ENCODE results near the gene TLR6. TPM values are rescaled to one million over a fixed set of nuclear protein-coding genes. Genes with fewer than 3 reads are reported as not detected.

TLR6 gene
- total and polyA plus RNA-seq, 5 donors from 2014 or later: 0.39 to 2.3 (median 0.85) TPM

DNA sequence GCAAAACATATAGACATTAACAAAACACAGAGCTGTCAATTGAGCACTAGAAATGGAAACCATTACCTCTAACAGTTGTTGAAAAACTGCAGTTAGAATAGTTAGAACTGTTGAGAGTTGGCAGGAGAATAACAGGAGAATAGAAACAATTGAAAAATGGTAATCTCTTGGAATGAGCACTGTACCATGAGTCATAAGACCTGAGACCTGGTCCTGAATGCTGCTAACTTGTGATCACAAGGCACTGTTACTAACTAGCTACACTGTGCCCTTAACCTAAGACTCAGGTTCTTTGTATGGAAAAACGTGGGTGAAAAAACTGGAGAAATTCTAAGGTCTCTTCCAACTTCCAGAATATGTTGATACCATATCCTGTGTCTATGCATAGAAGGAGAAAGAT lies 40.3 kb upstream of the TLR6 start:
- H3K27ac Mint-ChIP-seq: no peak overlapping the region
- ATAC-seq (ENCODE audit: low read depth in 2 of 2) (no peak), DNase-seq (no peak)
- no peak overlapping the region for H3K4me3 Mint-ChIP-seq
- no peaks in the 10 kb centered on the region for H3K36me3 ChIP-seq (ENCODE audit: control insufficient read depth, insufficient read depth, low read length)
- H3K27me3 Mint-ChIP-seq: peaks cover 8% of the 10 kb centered on the region
- H3K27me3 ChIP-seq (ENCODE audit: control insufficient read depth, insufficient read depth, low read length): peaks cover 5% of the 10 kb centered on the region
- H3K9me3 ChIP-seq (ENCODE audit: control insufficient read depth in 2 of 2, low read length in 2 of 2): no peaks in the 10 kb centered on the region
- H3K9me3 Mint-ChIP-seq: no peaks in the 10 kb centered on the region
- no peaks in the 10 kb centered on the region for H3K4me1 Mint-ChIP-seq
- no peak overlapping the region for H3K27ac ChIP-seq (ENCODE audit: insufficient read depth, low read length, poor library complexity, severe bottlenecking)
- no peaks in the 10 kb centered on the region for H3K36me3 Mint-ChIP-seq
- H3K4me1 ChIP-seq (ENCODE audit: control insufficient read depth, insufficient read depth, low read length, poor library complexity, severe bottlenecking): no peaks in the 10 kb centered on the region
- H3K4me3 ChIP-seq (ENCODE audit: low read depth, low read length): no peak overlapping the region

DNA sequence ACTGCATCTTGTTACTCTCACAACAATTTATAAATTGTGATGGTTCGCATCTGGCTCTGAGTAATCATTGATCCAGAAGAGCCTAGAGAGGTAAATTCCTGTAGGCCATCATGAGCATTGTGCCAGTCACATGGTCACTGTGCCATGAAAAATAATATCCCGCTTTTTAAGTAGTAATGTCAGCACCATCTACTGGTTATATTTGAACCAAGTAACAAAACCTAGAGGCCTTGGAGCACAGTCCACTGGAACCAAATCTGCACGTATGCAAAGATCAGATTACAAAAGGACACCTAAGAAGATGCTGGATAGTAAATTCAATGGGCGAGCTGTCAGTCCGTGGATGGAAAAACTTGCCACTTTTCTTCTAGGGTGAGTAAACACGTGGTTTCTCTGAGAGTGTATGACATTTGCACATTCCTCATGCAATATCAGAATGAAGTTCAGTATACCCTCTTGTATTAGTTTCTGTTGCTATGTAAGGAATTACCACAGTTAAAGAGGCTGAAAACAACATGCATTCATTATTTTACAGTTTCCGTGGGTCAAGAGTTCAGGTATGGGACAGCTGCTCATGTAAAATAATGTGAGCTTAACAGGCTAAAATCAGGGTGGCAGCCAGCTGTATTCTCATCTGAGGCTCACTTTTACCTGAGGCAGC lies 37.8 kb upstream of the TLR6 start:
- ATAC-seq (ENCODE audit: low read depth in 2 of 2) (no peak), DNase-seq (no peak)
- no peak overlapping the region for H3K27ac ChIP-seq (ENCODE audit: insufficient read depth, low read length, poor library complexity, severe bottlenecking)
- Mint-ChIP-seq H3K36me3 (no peaks in the 10 kb centered on the region), H3K27ac (no peak overlapping the region), H3K27me3 (peaks cover 4% of the 10 kb centered on the region), H3K4me3 (no peak overlapping the region), H3K4me1 (peaks cover 1 to 7% (median 3%) of the 10 kb centered on the region in 4 donors), H3K9me3 (no peaks in the 10 kb centered on the region)
- peaks cover 4% of the 10 kb centered on the region for H3K27me3 ChIP-seq (ENCODE audit: control insufficient read depth, insufficient read depth, low read length)
- H3K9me3 ChIP-seq (ENCODE audit: control insufficient read depth in 2 of 2, low read length in 2 of 2): no peaks in the 10 kb centered on the region
- no peaks in the 10 kb centered on the region for H3K4me1 ChIP-seq (ENCODE audit: control insufficient read depth, insufficient read depth, low read length, poor library complexity, severe bottlenecking)
- H3K4me3 ChIP-seq (ENCODE audit: low read depth, low read length): no peak overlapping the region
- H3K36me3 ChIP-seq (ENCODE audit: control insufficient read depth, insufficient read depth, low read length): no peaks in the 10 kb centered on the region

DNA sequence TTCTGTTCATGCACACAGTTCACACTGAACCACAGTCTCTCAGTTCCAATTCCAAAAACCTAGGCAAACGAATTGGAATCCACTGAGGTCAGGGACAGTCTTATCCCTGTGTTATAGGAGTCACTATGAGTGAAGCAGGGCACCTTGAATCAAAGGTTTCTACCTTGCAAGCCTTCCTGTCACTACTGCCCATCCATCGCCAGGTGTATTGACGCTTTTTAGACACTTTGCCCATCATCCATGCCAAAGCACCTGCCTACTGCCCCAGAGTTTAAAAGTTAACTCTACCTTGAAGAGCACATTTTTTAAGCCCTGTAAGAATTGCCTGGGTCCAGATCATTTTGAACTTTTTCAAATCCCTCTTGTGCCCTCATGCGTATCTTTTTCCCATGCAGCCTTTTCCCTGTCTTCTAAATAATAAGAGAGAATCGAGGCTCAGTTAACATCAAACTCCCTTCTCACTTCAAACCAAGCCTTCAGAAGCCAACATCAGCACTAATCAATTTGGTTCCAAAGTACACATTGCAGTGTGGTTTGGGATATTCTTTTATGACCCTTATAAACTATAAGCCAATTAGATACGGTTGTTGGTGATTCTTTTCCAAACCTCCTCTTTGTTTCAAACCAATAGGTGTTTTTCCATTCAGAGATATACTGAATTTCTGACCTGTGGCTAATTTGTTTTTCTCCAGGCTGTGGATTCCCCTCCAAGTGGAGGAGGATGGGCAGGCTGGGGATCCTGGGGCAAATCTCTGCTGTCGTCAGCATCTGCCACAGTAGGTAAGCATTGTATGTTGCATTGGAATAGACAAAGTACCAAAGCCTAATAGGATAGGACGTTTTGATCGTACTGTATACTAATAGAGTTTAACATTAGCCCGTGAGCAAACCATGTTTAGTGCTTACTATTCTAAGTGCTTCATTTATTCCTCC lies 34.7 kb upstream of the TLR6 start:
- Histone ChIP-seq H3K4me1 (ENCODE audit: control insufficient read depth, insufficient read depth, low read length, poor library complexity, severe bottlenecking) (no peaks in the 10 kb centered on the region), H3K27me3 (ENCODE audit: control insufficient read depth, insufficient read depth, low read length) (peaks cover 1% of the 10 kb centered on the region), H3K27ac (ENCODE audit: insufficient read depth, low read length, poor library complexity, severe bottlenecking) (no peak overlapping the region), H3K9me3 (ENCODE audit: control insufficient read depth in 2 of 2, low read length in 2 of 2) (no peaks in the 10 kb centered on the region), H3K36me3 (ENCODE audit: control insufficient read depth, insufficient read depth, low read length) (no peaks in the 10 kb centered on the region), H3K4me3 (ENCODE audit: low read depth, low read length) (no peak overlapping the region)
- Mint-ChIP-seq H3K27me3 (no peaks in the 10 kb centered on the region), H3K4me3 (no peak overlapping the region), H3K9me3 (no peaks in the 10 kb centered on the region), H3K4me1 (peaks cover 8 to 12% (median 9%) of the 10 kb centered on the region in 4 donors), H3K36me3 (no peaks in the 10 kb centered on the region), H3K27ac (peak overlapping the region in 2 of 3 donors; percentile 29 to 31)
- ATAC-seq (ENCODE audit: low read depth in 2 of 2): no peak
- no peak for DNase-seq

DNA sequence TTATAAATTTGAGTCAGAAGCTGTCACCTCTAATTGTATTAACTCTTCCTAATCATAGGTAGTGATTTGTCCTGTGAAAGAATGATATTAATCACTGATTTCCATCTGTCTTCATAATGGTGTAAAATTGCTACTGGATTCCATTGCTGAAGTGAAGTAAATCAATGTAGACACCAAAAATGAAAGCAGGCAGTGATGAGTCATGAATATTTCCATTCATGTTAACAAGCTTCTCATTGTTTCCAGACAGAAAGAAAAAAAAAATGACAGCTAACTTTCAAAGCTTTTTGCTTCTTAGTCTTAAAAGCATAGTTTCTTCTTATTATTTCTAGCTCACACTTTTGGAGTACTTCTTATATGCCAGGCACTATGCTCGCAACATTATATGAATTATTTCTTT lies 32.5 kb upstream of the TLR6 start:
- peak in 1 of 3 donors; percentile 75 for DNase-seq
- Mint-ChIP-seq H3K9me3 (no peaks in the 10 kb centered on the region), H3K27me3 (no peaks in the 10 kb centered on the region), H3K4me3 (peak overlapping the region in 3 of 4 donors; percentile 0 to 42 (median 8)), H3K4me1 (peaks cover 8 to 18% (median 11%) of the 10 kb centered on the region in 4 donors), H3K27ac (peak overlapping the region in 1 of 3 donors; percentile 9), H3K36me3 (no peaks in the 10 kb centered on the region)
- no peaks in the 10 kb centered on the region for H3K27me3 ChIP-seq (ENCODE audit: control insufficient read depth, insufficient read depth, low read length)
- no peaks in the 10 kb centered on the region for H3K36me3 ChIP-seq (ENCODE audit: control insufficient read depth, insufficient read depth, low read length)
- ATAC-seq (ENCODE audit: low read depth in 2 of 2): peak in 1 of 2 donors; percentile 43
- H3K4me3 ChIP-seq (ENCODE audit: low read depth, low read length): peak overlapping the region; percentile 45
- H3K4me1 ChIP-seq (ENCODE audit: control insufficient read depth, insufficient read depth, low read length, poor library complexity, severe bottlenecking): no peaks in the 10 kb centered on the region
- H3K9me3 ChIP-seq (ENCODE audit: control insufficient read depth in 2 of 2, low read length in 2 of 2): no peaks in the 10 kb centered on the region
- H3K27ac ChIP-seq (ENCODE audit: insufficient read depth, low read length, poor library complexity, severe bottlenecking): no peak overlapping the region

DNA sequence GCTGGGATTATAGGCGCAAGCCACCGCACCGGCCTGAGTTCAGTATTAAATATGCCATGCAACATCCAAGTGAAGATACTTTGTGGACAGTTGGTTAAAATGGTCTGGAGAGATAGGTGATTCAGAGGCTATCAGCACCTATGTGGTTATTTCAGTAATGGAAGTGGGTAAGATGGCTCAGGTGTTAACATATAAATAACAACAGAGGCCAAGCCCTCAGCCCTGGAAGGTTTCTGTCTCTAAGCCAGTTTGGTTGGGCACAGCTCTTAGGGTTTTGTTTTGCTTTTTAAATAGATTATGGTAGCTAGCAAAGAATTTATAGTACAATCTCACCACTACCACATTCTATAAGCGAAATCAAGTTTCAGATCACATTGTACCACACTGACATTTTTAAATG lies 27.6 kb upstream of the TLR6 start:
- Histone ChIP-seq H3K27ac (ENCODE audit: insufficient read depth, low read length, poor library complexity, severe bottlenecking) (no peak overlapping the region), H3K36me3 (ENCODE audit: control insufficient read depth, insufficient read depth, low read length) (no peaks in the 10 kb centered on the region), H3K27me3 (ENCODE audit: control insufficient read depth, insufficient read depth, low read length) (no peaks in the 10 kb centered on the region), H3K9me3 (ENCODE audit: control insufficient read depth in 2 of 2, low read length in 2 of 2) (no peaks in the 10 kb centered on the region), H3K4me3 (ENCODE audit: low read depth, low read length) (no peak overlapping the region), H3K4me1 (ENCODE audit: control insufficient read depth, insufficient read depth, low read length, poor library complexity, severe bottlenecking) (no peaks in the 10 kb centered on the region)
- no peak overlapping the region for H3K4me3 Mint-ChIP-seq
- H3K36me3 Mint-ChIP-seq: no peaks in the 10 kb centered on the region
- no peaks in the 10 kb centered on the region for H3K27me3 Mint-ChIP-seq
- no peak for DNase-seq
- no peak for ATAC-seq (ENCODE audit: low read depth in 2 of 2)
- H3K27ac Mint-ChIP-seq: no peak overlapping the region
- H3K9me3 Mint-ChIP-seq: peaks cover 0 to 1% (median 0%) of the 10 kb centered on the region in 7 donors
- peaks cover 3 to 9% (median 7%) of the 10 kb centered on the region in 4 donors for H3K4me1 Mint-ChIP-seq

DNA sequence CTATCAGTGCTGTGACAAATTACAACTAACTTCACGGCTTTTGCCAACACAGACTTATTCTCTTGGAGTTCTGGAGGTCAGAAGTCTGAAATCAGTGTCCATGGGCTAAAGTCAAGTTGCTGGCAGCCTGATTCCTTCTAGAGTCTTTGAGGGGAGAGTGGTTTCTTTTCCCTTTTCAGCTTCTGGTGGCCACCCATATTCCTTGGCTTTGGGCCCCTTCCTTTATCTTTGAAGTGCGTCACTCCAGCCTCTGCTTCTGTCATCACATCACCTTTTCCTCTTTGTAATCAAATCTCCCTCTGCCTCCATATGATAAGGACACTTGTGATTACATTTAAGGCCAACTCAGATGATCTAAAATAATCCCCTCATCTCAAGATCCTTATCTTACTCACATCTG lies 20.0 kb upstream of the TLR6 start:
- Histone ChIP-seq H3K27ac (ENCODE audit: insufficient read depth, low read length, poor library complexity, severe bottlenecking) (no peak overlapping the region), H3K4me1 (ENCODE audit: control insufficient read depth, insufficient read depth, low read length, poor library complexity, severe bottlenecking) (no peaks in the 10 kb centered on the region), H3K36me3 (ENCODE audit: control insufficient read depth, insufficient read depth, low read length) (no peaks in the 10 kb centered on the region), H3K27me3 (ENCODE audit: control insufficient read depth, insufficient read depth, low read length) (peaks cover 7% of the 10 kb centered on the region), H3K4me3 (ENCODE audit: low read depth, low read length) (no peak overlapping the region), H3K9me3 (ENCODE audit: control insufficient read depth in 2 of 2, low read length in 2 of 2) (no peaks in the 10 kb centered on the region)
- Mint-ChIP-seq H3K4me1 (no peaks in the 10 kb centered on the region), H3K27me3 (peaks cover 29% of the 10 kb centered on the region), H3K4me3 (no peak overlapping the region), H3K9me3 (peaks cover 0 to 2% (median 0%) of the 10 kb centered on the region in 7 donors), H3K36me3 (no peaks in the 10 kb centered on the region), H3K27ac (no peak overlapping the region)
- ATAC-seq (ENCODE audit: low read depth in 2 of 2): no peak
- no peak for DNase-seq

DNA sequence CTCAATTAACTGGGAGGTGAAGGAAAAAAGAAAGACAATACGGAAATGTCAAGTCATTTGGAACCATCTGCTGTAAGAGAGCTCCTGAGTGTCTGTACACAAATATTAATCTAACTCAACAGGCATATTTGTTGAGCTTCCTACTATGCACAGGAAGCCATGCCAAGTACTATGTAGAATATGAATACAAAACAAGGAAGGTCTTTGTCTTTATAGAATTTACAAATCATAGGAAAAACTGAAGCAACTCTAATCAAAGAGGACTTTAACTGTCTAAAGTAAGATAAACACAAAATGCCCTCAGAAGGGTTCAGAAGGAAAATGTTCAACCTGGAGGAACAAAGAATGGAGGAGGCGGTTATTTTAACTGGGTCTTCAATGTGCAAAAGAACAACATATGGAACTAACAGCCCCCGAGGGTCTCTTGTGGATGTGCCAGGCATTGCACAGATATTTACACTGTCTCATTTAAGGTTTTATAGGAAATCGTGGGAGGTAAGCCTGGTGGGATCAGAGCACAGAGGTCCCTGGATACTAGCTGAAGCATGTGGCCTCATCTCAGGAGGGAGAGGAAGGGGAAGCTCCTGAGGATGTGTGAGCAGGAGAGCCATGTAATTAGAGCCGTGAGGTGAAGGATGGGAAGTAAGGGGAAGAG lies 16.8 kb upstream of the TLR6 start:
- Mint-ChIP-seq H3K4me3 (no peak overlapping the region), H3K9me3 (peaks cover 0 to 2% (median 0%) of the 10 kb centered on the region in 7 donors), H3K27ac (no peak overlapping the region), H3K27me3 (peaks cover 35% of the 10 kb centered on the region), H3K4me1 (peaks cover 0 to 3% (median 0%) of the 10 kb centered on the region in 4 donors), H3K36me3 (no peaks in the 10 kb centered on the region)
- no peak overlapping the region for H3K4me3 ChIP-seq (ENCODE audit: low read depth, low read length)
- H3K9me3 ChIP-seq (ENCODE audit: control insufficient read depth in 2 of 2, low read length in 2 of 2): no peaks in the 10 kb centered on the region
- no peak overlapping the region for H3K27ac ChIP-seq (ENCODE audit: insufficient read depth, low read length, poor library complexity, severe bottlenecking)
- peaks cover 17% of the 10 kb centered on the region for H3K27me3 ChIP-seq (ENCODE audit: control insufficient read depth, insufficient read depth, low read length)
- H3K4me1 ChIP-seq (ENCODE audit: control insufficient read depth, insufficient read depth, low read length, poor library complexity, severe bottlenecking): no peaks in the 10 kb centered on the region
- no peaks in the 10 kb centered on the region for H3K36me3 ChIP-seq (ENCODE audit: control insufficient read depth, insufficient read depth, low read length)
- DNase-seq (no peak), ATAC-seq (ENCODE audit: low read depth in 2 of 2) (no peak)

Measured in CD4-positive, CD25-positive, alpha-beta regulatory T cell (primary cell).